Dermis microvascular lymphatic vessel endothelial cell (primary cell): Measurements from ENCODE around the gene FBXO41. TPM values are rescaled to one million over a fixed set of nuclear protein-coding genes. Genes with fewer than 3 reads are reported as not detected.

Experiments used
- DNase-seq, 2 donors: peaks; one replicate each; pipeline versions ENCODE4 v3.0.0 to v3.0.0-alpha.2; 2010; ENCODE audit warnings: low read depth in 2 of 2
- total RNA-seq: library from RNA; depleted of rRNA; stranded (reverse); fragments of >200 nt; gene quantifications from 2 replicates; pipeline ENCODE4 v1.2.1, GENCODE V29; 2014

FBXO41 gene, protein sequence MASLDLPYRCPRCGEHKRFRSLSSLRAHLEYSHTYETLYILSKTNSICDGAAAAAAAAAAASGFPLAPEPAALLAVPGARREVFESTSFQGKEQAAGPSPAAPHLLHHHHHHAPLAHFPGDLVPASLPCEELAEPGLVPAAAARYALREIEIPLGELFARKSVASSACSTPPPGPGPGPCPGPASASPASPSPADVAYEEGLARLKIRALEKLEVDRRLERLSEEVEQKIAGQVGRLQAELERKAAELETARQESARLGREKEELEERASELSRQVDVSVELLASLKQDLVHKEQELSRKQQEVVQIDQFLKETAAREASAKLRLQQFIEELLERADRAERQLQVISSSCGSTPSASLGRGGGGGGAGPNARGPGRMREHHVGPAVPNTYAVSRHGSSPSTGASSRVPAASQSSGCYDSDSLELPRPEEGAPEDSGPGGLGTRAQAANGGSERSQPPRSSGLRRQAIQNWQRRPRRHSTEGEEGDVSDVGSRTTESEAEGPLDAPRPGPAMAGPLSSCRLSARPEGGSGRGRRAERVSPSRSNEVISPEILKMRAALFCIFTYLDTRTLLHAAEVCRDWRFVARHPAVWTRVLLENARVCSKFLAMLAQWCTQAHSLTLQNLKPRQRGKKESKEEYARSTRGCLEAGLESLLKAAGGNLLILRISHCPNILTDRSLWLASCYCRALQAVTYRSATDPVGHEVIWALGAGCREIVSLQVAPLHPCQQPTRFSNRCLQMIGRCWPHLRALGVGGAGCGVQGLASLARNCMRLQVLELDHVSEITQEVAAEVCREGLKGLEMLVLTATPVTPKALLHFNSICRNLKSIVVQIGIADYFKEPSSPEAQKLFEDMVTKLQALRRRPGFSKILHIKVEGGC
- total RNA-seq, result 0.13 and 0.25 TPM in 2 replicates

DNA sequence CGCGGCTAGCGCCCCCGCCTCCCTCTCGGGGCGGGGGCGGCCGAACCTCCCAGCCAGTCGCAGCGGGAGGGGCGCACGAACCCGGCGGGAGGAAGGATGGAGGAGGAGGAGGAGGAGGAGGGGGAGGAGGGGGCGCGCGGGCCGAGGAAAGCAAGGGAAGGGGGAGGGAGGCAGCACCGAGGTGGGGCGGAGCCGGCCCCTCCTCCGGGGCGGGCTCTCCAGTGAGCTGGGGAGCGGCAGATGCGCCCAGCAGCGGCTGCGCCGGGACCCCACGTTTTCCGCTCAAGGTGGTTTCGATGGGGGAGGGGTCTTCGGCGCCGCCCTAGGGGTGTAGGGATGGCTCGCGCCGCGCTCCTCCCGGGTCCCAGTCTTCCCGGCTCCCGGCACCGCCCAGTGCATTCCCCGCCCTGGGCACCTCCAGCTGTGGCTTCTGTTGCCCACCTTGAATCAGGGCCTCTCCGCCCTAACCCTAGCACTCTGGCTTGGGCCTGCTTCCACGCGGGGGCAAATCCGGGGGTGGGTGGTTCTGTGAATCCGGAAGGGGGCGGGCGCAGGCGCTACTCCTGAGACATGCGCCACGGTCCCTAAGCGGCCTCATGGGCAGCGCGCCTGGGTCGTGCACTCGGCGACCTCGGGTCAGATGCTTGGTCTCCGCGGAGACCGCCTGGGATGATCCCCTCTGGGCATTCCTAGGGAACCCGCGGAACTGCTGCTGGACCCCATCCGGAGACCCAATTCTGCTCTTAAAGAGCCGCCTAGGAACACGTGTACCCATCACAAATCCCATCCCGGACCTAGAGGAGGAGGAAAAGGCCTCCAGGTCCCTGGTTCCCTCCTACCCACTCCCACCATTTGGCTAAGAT is at the start of gene FBXO41:
Gene FBXO41 (minus strand): TSS at position 183 of the 863 bp plus-strand sequence. CDS start 14,848 bp downstream, outside the sequence.
- no peak for DNase-seq

DNA sequence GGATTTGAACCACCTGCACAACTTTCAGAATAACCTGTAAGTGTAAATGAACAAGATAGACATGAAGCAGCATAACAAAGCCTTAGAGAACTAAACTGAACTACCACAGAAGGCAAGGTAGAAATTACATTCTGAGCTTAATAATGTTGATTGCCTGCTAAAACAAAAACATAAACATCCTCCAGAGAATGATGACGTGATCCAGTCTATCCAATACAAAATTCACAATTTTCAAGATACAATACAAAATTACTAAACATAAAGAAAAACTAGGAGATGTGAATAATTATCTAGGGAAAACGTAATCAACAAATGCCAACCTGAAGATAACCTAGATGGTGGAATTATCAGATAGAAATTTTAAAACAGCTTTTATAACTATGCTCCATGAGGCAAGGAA is 49.8 kb upstream of the FBXO41 start:
- no peak for DNase-seq

DNA sequence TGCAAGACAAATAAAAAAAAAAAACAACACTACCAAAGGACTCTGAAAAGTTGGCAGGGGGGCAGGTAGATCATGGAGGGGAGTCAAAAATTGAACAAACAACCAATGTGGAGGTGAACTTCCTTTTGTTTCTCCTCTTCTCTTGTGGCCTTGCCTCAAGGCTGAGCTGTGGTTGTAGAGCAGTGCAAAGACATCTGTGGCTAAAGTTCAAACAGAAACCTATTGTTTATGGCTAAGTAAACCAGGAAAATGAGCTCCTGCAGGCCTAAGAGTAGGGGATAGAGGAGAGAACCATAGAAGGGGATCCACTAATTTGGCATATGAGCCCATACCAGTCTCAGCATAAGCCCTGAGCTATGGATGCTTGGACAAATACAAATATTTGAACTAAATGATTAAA is 49.3 kb upstream of the FBXO41 start:
- DNase-seq, result no peak

DNA sequence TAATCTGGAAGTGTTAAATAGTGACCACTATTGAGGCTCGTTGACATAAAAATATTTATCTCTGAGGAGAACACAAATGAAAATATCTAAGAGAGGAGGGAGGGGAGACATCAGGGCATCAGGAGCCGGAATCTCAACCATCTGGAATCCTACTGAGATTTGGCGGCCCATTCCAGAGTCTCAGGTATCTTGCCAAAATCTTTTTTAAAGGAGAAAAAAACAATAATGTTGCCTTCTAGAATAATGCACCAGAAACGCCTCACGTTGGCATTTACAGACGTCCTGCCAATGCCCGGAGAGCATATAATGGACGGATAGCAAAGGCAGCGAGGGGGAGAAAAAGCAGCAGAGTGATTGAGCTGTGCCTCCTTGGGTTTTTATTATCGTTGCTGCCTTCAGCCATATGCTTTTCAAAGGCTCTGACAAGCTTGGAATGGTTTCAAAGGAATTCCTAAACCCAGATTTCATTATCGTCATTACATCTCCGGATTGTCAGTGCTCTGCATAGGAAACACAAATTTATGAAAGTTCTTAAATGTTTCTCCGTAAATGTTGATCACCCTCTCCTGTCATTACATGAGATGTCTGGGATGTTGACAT is 39.9 kb upstream of the FBXO41 start:
- DNase-seq, result no peak

DNA sequence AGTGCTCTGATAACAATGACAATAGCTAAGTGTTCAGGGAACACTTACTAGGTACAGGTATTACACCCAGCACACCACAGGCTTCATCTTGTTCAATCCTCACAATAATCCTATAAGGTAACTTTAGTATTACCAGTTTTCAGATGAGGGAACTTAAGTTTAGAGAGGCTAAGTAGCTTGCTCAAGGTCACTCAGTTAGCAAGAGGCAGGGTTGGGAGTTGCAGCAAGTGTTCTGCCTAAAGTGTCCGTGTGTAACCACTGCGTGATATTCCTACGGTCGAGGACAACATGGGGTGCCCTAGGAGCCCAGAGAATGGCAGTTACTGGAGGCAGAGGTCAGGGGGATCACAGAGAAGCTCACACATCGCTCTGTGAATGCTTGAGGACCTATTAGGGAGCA is 39.3 kb upstream of the FBXO41 start:
- DNase-seq, result no peak

DNA sequence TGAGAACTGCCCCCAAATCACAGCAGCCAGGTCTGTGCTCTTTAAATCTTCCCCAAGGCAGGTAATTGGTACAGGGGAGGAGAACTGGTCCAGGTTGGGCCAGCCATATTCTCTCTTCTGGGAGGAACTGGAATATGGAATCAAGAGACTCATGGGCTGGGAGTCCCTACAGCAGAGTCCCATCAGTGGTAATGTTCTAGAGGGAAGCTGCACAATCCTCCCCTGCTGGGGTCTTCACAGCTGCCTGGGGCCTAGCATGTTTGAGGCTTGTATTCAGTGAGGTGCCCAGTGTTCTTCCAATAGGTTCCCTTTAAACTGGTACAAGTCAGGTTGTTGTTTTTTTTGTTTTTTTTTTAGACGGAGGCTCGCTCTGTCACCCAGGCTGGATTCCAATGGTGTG is 30.2 kb upstream of the FBXO41 start:
- DNase-seq, result no peak

DNA sequence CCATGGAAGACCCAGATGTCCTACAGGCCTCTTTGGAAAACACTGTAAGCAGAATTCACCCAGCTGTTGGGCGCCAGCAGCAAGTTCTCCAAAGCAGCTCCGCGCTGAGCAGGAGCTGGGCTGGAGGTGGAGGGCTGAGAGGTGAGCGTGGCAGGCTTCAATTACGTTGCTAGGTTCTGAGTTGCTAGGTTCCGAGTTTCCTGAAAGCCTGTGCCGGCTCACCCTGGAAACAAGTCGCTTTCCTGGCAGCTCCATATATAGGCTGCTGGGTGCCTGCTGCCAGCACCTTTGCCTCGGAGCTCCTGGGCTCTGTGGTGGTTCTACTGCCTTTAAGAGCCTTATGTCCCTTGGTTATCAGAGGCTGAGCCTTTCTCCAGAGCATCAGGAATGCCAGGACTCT is 23.4 kb upstream of the FBXO41 start:
- no peak for DNase-seq

DNA sequence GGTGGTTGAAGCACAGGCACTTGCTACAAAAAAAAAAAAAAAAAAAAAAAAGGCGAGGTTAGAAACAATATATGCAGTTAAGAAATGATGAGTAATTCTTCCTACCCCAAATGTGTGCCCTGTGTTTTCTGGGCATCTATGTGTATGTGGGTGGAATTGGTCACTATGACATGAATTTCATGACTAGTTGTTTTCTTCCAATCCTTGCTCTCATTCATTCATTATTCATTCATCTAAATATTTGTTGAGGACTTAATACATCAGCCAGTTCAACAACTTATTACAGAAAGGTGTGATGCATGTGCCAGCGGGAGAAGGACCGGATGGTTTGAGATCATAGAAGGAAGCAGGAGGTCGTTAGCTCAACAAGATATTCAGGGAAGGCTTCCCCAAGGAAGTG is 17.4 kb upstream of the FBXO41 start:
- no peak for DNase-seq

DNA sequence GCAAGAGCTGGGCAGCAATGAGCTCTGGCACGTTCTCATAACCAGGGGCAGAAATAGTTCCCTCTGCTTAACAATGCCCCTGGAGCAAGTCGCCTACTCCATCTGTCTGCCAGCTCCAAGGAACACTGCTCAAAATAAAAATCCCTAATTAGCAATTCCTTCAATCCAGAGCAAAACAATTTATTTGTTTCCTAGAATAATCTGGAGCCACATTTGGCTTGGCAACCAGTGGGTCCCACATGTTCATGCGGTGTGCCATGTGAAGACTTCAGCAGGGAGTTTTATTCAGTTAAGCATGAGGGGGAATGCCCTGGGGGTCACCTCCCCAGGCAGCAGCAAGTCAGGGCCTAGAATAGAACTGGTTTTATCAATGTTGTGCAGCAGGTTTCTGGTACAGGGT is 16.6 kb upstream of the FBXO41 start:
- DNase-seq, result no peak

DNA sequence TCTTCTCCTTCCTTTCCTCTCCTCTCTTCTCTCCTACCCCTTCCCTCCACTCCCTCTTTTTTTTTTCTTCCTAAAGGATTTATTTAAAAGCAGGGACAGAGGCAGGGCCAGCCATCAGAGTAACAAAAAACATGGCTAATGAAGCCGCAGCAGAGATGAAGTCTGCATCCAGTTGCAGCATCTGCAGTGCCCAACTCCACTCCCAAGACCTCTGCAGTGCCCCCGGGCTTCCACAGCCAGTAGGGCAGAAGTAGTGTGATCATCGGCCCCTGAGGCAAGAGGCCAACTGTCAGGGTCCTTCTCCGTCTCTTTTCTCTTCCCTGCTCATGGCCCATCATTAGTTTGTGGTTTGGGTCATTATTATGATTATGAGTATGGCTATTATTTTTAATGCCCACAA is 13.3 kb upstream of the FBXO41 start:
- no peak for DNase-seq

DNA sequence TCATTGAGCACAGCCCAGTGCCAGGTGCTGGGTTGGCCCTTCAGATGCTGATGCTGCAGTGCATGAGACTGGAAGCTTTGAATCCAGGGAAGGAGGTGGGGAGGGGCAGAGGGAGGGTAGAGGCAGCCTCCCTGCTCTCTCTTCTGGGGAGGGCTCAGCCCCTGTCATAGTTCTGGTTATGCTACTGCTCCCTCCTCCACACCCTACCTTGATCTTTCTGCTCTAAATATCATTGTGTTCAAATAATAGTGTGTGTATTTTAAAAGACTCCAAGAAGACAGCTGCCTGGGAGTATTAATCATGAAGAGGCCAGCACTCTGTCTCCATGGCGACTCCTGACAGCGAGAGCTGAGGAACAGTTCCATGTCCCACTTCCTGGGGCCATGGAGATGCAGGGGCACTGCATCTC is 12.9 kb upstream of the FBXO41 start:
- no peak for DNase-seq

DNA sequence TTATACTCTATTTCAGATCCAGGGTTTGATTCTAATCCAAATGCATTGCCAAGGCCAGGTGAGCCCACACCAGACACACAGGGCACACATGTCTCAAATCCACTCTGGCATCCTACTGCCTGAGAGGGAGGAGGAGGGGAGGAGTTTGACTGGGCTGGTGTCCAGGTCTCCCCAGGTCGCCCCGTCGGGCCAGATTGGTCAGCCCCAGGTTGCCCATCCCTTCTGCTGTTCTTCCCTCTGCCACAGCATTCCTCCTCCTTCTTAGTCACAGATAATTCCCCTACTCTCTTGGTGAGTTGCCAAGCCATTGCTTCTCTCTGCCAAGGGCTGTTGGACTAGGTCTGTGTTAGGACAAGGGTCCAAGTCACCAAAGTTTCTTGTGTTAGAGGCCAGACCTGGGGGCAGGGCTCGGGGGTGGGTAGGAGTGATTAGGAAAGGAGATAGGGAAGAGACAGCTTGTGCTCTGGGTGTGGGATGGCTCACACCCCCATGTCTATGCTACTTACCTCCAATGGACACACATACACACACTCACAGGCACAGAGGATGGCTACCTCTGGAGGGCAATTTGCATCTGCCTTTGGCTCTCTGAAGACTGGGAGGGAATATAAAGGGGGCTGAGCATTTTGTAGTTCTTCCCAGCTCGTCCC is 11.6 kb upstream of the FBXO41 start:
- no peak for DNase-seq

DNA sequence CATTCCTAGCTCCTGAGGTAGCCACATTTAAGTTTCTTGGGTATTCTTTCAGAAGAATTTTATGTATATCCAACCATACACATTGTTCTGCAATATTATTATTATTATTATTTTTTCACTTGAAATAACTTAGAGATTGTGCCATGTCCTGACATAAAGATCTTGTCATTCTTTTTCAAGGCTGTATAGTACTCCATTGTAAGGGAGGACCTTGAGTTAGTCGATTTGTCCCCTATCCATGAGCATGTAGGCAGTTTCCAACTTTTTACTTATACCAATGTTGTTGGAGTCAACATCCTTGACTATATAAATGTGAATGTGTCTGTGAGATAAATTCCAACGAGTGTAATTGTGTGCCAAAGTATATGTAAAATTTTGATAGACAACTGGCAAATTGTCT is 10.0 kb upstream of the FBXO41 start:
- DNase-seq, result no peak

DNA sequence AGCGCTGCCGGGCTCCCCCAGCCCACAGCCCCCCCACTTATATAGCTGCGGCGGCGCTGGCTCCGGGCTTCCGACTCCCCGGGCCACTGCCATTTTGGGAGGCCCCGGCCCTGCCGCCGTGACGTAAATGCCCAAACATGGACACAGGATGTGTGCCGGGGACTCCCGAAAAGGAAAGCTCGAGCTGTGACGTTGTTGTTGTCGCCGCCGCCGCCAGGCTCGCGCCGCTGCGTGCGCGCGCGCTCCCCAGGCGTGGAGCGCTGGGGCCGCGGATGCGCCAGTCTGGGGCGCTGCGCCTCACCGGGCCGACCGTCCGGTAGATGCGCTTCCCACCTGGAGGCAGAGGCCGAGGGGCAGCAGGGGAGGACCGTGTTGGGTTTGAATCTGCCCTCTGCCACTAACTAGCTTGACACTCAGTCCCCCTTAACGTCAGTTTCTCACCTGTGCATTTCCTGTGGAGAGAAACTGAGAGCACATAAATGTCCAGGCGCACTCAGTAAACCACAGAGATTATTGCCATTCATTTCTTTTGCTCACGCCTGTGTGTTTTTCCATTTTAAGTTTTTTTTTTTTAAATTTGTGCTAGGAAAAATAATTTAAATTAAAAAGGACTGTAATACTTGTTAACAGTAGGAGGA is 9.4 kb upstream of the FBXO41 start, which contains the start of gene EGR4:
Gene EGR4 (minus strand): TSS at position 15 of the 638 bp plus-strand sequence. CDS start 231 bp downstream, outside the sequence.
- DNase-seq, result peak; percentile 45 to 66

DNA sequence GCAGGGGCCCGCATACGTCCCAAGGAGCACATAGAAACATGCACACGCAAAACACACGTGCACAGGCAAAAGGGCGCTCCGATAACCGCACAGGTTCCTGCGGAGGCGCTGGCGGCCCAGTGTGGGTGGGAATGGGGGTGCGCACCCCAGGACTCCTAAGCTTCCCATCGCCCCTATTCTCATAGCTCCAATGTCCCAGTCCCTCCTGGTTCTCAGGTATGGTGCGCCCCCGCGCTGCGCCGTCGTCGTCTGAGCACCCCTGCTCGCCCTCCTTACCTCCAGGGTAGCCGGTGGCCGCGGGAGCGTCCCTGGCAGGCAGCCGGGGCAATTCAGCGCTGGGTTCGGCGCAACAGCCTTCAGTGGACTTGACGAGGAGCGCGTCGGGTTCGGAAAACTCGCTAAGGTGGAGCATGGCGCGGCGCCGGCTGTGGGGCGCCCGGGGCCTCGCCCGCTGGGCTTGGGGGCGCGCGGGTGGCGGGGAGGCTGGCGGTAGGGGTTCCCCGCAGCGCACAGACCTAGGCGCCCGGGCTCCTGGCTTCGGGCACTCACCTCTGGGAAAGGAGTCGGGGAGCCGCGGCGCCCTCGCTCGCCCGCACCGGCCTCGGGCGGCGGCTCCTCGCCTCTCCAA is 8.7 kb upstream of the FBXO41 start:
- no peak for DNase-seq

DNA sequence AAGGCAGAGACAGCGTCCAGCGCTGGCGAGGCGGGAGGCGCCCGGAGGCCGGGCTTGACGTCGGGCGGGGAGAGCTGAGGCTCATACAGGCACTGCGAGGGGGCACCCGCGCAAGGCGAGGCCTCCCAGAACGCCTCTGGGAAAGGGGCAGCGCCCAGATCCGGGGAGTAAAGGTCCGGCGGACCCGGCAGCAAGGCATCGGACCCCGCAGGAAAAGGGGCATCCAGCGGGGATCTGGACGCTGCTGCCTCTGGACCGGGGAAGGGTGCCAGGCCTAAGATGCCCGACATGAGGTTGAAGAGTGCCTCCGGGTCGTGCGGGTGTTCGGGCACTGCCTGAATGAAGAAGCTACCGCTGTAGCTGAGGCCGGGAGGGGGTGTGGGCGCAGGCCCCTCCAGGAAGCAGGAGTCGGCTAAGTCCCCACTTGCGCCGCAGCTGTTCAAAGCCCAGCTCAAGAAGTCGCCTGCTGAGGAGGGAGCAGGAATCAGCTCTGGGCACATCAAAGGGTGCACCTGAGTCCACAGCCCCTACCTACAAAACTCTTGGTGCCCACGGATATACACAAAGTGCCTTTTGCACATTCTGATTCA is 8.1 kb upstream of the FBXO41 start:
- DNase-seq, result no peak

DNA sequence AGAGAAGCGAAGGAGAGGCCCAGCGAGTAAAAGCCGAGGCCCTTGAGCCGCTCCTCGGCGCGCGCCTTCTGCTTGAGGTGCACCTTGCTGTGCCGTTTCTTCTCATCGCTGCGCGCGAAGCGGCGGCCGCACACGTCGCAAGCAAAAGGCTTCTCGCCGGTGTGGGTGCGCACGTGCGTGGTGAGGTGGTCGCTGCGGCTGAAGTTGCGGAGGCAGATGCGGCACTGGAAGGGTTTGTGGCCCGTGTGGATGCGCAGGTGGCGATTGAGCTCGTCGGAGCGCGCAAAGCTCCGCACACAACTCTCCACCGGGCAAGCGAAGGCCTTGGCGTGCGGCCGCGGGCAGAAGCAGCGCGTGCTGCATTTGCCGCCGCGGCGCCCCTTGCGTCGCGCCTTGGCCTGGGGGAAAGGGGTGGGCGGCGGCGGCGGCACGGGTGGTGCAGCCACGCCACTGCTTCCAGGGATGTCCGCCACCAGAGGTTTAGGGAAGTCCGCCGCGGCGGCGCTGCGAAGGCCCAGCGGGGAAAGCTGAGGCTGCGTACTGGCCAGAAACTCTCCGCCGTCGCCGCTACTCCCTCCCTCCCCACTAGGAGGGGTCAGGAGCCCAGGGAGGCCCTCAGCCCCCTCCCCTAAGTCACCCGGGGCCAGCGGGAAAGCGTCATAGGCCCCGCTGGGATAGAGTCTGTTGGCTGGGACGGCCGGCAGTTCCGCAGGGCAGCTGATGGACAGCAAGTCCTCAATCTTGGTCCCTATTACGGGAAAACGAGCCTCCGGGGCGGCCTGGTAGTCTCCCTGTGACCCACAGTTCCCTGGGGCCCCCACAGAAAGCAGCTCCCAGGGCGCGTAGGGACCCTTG is 7.4 kb upstream of the FBXO41 start:
- no peak for DNase-seq

DNA sequence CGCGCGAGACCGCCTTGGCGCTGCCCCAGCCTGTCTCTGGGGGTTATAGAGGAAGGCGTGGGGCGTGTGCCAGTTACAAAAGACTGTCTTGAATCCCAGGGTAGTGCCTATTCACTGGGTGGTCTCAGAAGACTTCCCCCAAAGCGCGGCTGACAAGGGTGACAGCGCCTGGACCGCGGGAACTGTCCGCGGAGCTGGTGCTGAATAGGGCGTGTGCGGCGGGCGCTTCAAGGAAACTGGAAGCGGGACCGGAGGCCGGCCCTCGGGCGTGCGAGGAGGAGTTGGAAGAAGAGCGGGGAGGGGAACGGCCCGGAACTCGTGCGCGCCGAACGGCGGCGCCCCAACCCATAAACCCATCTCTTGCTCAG is 6.8 kb upstream of the FBXO41 start:
- DNase-seq, result peak; percentile 10 to 62
